HG03342 (cell line): Measurements from ENCODE around the gene MANBA.
A peak's percentile ranks its signal among the peaks of the same experiment; 100 is the strongest.

Source experiments
- ATAC-seq: cut with Tn5 transposase; IDR thresholded peaks from one replicate; pipeline ENCODE4 v1.9.1; 2021; ENCODE audit warnings: mild to moderate bottlenecking, moderate library complexity; ENCODE audit not compliant: unreplicated experiment

Gene MANBA

DNA sequence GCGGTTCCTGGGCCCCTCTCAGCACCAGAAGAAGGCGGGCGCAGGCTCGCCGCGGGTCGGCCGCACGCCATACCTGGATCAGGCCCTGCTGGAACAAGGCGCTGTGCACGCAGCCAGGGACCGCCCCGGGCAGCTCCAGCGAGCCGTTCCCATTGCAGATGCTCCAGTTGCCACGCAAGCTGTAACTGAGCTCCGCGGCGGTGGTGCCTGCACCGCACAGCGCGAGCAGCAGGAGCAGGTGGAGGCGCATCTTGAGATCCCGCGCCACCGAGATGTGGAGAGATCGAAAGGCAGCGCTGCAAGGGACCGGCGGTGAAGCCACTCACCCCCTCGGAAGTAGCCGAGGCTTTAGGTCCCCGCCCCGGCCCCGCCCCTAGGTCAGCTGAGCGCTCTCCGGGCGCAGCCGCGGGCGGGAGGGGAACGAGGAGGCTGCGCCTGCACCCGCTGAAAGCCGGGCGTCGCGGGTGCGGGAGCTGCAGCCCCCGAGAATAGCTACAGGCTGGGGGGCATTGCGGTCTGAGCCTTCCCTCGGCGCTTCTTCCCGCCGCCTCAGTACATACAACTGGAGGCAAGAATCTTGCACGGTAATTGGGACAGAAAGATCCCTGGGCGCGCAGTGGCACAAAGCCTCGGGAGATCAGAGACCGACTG lies at the start of gene MANBA:
Gene MANBA, minus strand, starts transcription at position 324 of the 651 bp plus-strand sequence. Its CDS starts 74 bp downstream, at position 250.
- peak; percentile 87 for ATAC-seq

DNA sequence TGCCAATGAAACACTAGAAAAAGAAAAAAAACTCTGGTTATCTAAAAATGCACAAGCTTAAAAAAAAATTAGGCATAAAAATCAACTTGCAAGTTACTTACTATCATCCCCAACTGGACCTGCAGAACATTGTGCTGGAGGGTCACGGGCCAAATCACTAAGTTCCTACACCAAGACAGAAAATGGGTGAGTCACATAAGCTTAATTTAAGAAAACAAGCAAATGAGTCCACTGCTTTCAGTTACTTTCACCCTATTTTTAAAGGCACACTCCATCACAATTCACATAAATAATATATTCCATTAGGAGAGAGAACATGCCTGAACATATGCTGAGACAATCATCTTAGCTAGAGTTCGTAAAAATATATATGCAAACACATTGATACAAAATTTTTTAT lies 48.9 kb upstream of the MANBA start:
- ATAC-seq, result no peak

GRCh38 chr4:102809190-102809589 lies 48.4 kb upstream of the MANBA start:
- ATAC-seq, result peak; percentile 76

DNA sequence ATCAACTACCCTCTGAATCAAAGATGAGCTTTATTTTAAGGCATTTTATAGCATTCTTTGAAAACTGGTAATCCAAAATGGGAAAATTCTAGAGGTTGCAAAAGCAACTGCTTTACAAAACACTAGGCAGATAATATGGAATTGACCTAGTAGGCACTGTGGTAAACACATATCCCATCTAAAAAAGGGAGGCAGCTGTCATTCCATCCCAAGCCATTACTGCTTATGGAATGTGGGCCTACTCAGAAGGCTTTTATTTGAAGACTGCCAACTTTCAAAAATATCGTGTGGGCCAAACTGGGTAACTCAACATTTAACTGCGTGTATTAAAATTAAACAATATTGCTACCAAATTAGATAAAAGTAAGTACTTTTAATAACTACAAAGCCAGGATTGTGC lies 47.2 kb upstream of the MANBA start:
- no peak for ATAC-seq

GRCh38 chr4:102807345-102807744 lies 46.6 kb upstream of the MANBA start:
- ATAC-seq, result peak; percentile 35

- ATAC-seq, result no peak
These were observed 39.0 kb upstream of the MANBA start for GRCh38 chr4:102799816-102800215.

DNA sequence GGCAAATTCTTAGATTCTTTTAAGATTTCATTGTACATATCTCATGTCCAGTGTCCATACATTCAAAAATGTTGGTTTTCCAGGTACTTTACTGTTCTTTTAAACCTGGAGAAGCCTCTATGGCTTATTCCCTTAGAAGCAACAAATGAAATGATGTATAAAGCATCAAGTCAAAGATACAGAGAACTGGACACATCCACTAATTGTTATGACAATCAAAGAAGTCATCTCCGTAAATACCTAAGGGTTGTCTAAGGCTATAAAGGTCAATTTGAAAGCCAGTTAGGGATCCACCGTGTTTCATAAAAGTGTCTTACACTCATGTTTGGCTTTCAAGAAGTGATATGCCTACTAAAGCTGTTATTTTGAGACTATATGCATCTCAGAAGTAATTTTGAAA lies 34.2 kb upstream of the MANBA start:
- no peak for ATAC-seq

GRCh38 chr4:102792361-102792936 lies 31.7 kb upstream of the MANBA start:
- ATAC-seq, result no peak

GRCh38 chr4:102791318-102791835 lies 30.6 kb upstream of the MANBA start:
- no peak for ATAC-seq

DNA sequence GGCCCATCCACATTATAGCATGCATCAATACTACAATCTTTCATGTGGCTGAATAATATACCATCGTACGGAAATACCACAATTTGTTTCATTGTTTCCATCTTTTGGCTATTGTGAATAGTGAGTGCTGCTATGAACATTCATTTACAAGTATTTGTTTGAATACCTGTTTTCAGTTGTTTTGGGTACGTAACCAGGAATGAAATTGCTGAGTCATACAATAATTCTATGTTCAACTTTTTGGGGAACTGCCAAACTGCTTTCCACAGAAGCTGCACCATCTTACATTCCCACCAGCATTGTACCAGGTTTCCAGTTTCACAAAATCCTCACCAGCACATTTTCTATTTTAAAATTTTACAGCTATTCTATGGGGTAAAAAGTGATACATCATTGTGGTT lies 28.5 kb upstream of the MANBA start:
- ATAC-seq, result no peak

DNA sequence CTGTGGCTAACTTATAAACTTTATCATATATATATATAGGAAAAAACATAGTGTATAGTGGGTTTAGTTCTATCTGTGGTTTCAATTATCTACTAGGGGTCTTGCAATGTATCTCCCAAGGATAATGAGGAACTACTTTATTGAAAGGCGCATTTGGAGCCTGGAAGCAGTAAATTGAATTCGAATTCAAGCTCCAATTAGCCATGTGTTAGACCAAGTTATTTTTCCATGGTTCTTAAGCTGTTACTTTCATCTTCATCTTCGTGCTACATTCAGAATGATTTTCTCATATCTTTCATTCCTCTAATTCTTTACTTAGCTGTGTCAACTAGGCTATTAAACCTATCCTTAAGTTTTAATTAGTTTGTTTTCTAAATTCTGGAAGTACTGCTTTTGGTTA lies 27.2 kb upstream of the MANBA start:
- ATAC-seq, result no peak

DNA sequence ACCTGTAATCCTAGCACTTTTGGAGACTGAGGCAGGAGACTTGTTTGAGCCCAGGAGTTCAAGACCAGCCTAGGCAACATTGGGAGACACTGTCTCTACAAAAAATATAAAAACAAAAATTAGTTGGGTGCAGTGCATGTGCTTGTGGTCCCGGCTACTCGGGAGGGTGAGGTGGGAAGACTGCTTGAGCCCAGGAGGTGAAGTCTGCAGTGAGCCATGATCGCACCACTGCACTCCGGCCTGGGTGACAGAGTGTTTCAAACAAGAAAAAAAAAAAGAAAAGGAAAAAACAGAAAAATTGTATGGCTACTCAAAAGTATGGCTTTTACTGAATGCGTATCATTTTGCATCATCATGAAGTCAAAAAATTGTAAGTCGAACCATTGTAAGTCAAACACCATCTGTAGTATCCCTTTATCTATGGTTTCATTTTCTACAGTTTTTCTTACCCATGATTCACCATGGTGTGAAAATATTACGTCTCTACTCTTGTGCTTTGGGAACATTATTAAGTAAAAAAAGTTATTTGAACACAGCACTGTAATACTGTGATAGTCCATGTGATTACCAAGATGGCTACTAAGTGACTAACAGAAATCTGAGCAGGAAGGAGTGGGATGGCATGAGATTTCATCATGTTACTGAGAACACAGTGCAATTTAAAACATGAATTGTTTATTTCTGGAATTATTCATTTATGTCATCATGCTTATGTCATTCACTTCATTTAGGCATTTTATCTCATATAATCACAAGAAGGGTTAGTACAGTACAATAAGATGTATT lies 26.5 kb upstream of the MANBA start:
- ATAC-seq, result no peak

DNA sequence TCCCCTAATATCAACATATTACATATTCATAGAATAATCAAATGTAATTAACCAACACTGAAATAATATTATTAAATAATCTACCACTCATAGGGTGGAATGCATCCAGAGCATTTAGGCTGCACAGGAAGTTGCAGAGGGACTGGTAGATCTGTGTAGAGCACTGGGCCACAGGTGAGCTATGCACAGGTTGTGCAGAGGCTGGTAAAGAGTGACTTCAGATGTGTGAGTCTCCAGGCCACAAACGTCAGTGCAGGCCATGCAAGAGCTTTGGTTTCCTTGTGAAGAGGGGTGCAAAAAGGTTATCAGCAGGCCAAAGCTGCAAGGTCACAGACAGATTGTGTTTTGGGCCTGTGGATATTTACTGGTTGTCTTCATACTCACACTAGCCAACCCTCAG lies 25.5 kb upstream of the MANBA start:
- no peak for ATAC-seq

DNA sequence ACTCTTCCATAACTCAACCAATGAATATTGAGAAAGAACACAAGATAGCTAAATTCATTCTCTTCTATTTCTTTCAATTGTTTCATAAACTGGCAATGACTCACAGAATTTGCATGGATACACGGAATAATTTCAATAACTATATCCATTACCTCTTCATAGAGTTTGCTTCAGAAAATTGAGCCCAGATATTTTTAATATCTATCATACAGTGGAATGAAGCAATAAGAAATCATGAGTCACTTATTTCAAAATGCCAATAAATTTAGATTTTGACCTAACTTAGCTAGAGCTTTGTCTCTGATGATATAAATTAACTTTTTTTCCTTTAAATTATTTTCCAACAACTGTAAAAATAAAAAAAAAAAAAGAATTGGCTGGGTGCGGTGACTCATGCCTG lies 22.2 kb upstream of the MANBA start:
- no peak for ATAC-seq

DNA sequence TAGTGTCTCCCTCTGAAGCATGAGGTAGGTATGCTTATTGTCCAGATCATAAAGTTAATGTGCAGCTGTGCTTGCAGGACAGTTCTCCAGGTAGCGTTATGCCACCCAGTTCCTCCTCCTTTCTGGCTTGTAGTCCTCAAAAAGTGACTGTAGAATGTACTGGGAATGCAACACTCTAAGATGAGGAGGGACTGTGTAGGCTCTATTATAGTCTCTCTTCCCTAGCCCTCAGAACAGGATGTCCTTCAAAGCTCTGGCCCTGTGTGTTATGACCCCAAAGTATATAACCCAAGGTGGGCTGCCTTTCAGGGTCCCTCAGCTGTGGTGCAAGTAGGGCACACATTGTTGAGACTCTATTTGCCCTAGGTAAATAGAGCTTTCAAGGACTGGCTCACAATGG lies 20.8 kb upstream of the MANBA start:
- no peak for ATAC-seq

- peak; percentile 65 for ATAC-seq
These were observed 19.8 kb upstream of the MANBA start for GRCh38 chr4:102780476-102781144.

GRCh38 chr4:102779204-102779603 lies 18.4 kb upstream of the MANBA start:
- ATAC-seq, result no peak

DNA sequence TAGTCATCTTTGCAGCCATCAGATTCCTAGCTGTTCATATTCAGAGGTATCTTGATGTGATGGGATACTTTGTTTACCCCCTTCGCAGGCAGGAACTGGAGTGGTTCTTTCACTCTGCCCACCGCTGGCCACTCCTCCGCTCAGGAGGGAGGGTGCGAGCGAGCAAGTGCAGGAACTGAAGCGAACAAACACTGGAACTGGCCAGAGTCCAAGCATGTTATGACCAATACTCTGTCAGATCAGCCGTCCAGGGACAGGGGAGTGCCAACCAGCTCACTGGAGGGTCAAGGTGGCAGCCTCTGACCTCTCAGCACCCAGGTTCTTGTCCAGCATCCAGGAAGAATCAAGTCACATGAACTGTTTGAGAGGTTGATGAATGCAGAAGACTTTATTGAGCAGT lies 18.0 kb upstream of the MANBA start:
- ATAC-seq, result no peak

GRCh38 chr4:102775805-102776204 lies 15.0 kb upstream of the MANBA start:
- no peak for ATAC-seq

GRCh38 chr4:102774254-102774653 lies 13.5 kb upstream of the MANBA start:
- no peak for ATAC-seq

DNA sequence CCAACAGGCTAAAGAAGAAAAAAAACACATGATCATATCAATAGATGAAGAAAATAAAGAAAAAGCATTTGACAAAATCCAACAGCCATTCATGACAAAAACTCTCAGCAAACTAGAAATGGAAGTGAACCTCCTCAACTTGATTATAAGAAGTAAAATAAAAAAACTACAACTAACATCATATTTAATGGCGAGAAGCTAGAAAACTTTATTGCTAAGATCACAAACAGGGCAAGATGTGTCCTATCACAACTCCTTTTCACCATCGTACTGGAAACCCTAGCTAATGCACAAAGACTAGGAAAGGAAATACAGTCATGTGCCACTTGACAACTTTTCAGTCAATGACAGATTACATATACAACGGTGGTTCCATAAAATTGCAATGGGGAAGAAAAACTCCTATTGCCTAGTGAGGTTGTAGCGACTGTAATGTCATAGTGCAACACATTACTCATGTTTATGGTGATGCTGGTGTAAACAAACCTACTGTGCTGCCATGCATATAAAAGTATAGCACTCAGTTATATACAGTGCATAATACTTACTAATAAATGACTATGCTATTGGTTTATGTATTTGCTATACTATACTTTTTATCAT lies 12.1 kb upstream of the MANBA start:
- ATAC-seq, result no peak
